Measurements from ENCODE around the gene MTA3.
A peak's percentile ranks its signal among the peaks of the same experiment; 100 is the strongest.

The MTA3 gene

DNA sequence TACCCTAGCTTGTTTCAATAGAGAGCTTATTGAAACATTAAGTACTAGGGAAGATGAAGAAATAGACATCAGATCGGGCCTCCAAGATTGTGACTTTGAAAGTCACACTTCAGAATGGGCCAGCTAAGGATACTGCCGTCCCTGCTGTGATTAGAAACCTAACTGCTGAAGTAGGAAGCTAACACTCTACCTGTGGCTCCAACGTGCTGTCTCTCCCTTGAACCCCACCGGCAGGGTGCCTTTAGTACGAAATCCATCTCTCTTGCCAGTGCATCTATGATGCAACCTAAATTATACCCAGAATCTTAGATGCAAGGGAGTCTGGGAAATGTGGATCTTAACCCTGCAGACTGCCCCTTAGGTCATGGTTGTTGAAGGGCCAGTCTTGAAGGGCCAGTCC lies 116.9 kb downstream of the MTA3 start:
- H3K4me1 ChIP-seq (ENCODE audit: control insufficient read depth in 1 of 2, insufficient read depth in 1 of 2, low read depth in 1 of 2, low read length in 1 of 2) = peaks cover 0 to 3% of the 10 kb centered on the region in 2 experiments
- H3K9me3 ChIP-seq = no peaks in the 10 kb centered on the region
- H3K4me3 ChIP-seq (ENCODE audit: low read depth in 1 of 2, low read length in 1 of 2) = no peak overlapping the region
- no peaks in the 10 kb centered on the region for H3K27me3 ChIP-seq
- no peaks in the 10 kb centered on the region for H3K36me3 ChIP-seq
- H3K27ac ChIP-seq = no peak overlapping the region
- TF ChIP-seq, protein P1, sequence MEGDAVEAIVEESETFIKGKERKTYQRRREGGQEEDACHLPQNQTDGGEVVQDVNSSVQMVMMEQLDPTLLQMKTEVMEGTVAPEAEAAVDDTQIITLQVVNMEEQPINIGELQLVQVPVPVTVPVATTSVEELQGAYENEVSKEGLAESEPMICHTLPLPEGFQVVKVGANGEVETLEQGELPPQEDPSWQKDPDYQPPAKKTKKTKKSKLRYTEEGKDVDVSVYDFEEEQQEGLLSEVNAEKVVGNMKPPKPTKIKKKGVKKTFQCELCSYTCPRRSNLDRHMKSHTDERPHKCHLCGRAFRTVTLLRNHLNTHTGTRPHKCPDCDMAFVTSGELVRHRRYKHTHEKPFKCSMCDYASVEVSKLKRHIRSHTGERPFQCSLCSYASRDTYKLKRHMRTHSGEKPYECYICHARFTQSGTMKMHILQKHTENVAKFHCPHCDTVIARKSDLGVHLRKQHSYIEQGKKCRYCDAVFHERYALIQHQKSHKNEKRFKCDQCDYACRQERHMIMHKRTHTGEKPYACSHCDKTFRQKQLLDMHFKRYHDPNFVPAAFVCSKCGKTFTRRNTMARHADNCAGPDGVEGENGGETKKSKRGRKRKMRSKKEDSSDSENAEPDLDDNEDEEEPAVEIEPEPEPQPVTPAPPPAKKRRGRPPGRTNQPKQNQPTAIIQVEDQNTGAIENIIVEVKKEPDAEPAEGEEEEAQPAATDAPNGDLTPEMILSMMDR (IDR thresholded peaks at IDR 0.05) = no peak

DNA sequence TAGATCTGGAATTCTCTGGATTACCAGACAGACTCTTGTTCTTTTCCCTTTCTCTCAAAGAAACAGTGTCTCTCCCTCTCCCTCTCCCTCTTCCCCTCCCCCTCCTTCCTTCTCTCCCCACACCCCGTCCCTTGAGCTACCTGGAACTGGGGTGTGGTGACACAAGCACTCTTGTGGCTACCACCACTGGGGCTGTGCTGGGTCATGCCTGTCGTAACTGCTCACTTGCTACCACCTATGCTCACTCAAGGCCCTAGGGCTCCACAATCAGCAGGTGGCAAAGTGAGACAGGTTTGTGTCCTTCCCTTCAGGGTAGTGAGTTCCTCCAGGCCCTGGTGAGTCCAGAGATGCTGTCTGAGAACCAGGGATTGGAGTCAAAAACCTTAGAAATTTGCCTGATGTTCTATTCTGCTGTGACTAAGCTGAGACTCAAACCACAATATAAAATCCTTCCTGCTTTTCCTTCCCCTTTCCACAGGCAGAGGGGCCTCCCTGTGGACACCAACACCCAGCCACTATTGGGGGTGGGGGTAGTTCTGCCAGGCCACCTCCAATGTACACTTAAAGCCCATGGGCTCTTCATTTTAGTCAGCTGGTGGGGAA lies 124.7 kb downstream of the MTA3 start:
- no peaks in the 10 kb centered on the region for H3K27me3 ChIP-seq
- no peaks in the 10 kb centered on the region for H3K9me3 ChIP-seq
- H3K4me1 ChIP-seq (ENCODE audit: control insufficient read depth in 1 of 2, insufficient read depth in 1 of 2, low read depth in 1 of 2, low read length in 1 of 2) = peaks cover 35 to 37% of the 10 kb centered on the region in 2 experiments
- peak overlapping the region; percentile 4 to 27 for H3K4me3 ChIP-seq (ENCODE audit: low read depth in 1 of 2, low read length in 1 of 2)
- no peaks in the 10 kb centered on the region for H3K36me3 ChIP-seq
- TF ChIP-seq, protein P1 (IDR thresholded peaks at IDR 0.05) = no peak
- H3K27ac ChIP-seq = peak overlapping the region; percentile 86

DNA sequence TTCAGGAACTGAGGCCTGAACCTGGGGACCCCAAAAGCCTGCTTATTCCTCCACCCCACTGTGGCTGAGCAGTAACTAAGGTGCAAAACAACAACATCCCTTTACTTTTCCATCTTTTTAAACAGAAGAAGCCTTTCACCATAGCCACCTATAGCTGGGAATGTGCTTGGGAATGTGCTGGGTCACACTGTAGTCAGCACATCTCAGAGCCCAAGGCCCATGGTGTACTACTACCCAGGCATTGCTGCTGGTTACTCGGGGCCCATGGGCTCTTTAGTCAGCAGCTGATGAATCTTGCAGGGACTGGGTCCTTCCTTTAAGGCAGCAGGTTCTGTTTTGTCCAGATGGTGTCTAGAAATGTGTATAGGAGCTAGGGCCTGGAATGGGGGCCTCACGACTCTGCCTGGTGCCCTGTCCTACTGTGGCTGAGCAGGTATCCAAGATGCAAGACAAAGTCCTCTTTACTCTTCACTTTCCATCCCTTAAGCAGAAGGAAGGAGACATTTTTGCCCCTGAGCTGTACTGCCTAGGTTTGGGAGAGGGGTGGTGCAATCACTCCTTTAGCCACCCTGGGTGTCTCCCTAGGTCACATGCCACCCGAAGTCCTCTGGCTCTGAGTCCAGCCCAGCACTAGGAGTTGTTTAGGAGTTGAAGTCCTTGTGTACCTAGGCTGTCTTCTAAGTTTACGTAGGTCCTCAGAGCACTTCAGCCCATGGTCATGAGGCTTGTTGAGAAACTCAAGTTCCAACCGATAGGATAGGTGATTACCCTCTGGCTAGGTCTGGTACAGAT lies 125.5 kb downstream of the MTA3 start:
- TF ChIP-seq, protein P1 (IDR thresholded peaks at IDR 0.05) = no peak
- peaks cover 35 to 37% of the 10 kb centered on the region in 2 experiments for H3K4me1 ChIP-seq (ENCODE audit: control insufficient read depth in 1 of 2, insufficient read depth in 1 of 2, low read depth in 1 of 2, low read length in 1 of 2)
- peak overlapping the region; percentile 86 for H3K27ac ChIP-seq
- peak overlapping the region in 1 of 2 experiments; percentile 27 for H3K4me3 ChIP-seq (ENCODE audit: low read depth in 1 of 2, low read length in 1 of 2)
- no peaks in the 10 kb centered on the region for H3K36me3 ChIP-seq
- H3K27me3 ChIP-seq = no peaks in the 10 kb centered on the region
- H3K9me3 ChIP-seq = no peaks in the 10 kb centered on the region

DNA sequence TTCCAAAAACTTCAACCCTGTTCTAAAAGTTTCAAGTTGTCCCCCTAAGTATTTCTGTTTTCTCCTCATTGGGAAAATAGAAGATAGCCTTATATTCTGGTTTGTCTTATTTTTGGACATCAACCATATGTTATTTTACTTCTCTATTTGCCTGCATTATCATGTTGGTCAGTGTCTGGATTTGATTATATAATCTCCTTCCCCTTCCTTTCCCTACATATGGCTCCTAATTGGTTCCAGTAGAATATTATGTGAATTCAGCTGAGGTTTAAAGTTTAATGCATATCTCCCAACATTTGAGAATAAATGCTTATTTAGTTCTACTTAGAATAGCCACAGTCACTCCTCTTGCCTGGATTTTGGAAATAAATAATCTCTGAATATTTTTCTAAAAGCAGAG lies 128.6 kb downstream of the MTA3 start:
- no peaks in the 10 kb centered on the region for H3K36me3 ChIP-seq
- no peaks in the 10 kb centered on the region for H3K9me3 ChIP-seq
- TF ChIP-seq, protein P1 (IDR thresholded peaks at IDR 0.05) = no peak
- no peak overlapping the region for H3K4me3 ChIP-seq (ENCODE audit: low read depth in 1 of 2, low read length in 1 of 2)
- no peaks in the 10 kb centered on the region for H3K27me3 ChIP-seq
- peaks cover 25 to 26% of the 10 kb centered on the region in 2 experiments for H3K4me1 ChIP-seq (ENCODE audit: control insufficient read depth in 1 of 2, insufficient read depth in 1 of 2, low read depth in 1 of 2, low read length in 1 of 2)
- no peak overlapping the region for H3K27ac ChIP-seq

DNA sequence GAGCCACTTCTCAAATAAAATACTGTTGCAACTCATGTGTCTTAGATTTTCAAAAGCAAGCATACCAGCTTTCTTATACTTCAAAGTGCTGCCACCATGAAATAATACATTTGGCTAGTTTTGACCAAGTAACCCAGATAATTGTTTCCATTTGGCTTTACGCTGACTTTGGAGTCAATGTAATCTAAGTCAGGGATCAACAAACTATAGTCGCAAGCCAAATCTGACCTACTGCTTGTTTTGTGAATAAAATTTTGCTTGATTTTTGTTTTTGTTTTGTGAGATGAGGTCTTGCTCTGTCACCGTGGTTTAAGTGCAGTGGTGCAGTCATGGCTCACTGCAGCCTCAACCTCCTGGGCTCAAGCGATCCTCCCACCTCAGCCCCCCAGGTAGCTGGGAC lies 130.5 kb downstream of the MTA3 start:
- Histone ChIP-seq H3K27ac (no peak overlapping the region), H3K9me3 (no peaks in the 10 kb centered on the region), H3K4me1 (ENCODE audit: control insufficient read depth in 1 of 2, insufficient read depth in 1 of 2, low read depth in 1 of 2, low read length in 1 of 2) (peaks cover 6% of the 10 kb centered on the region in 2 experiments), H3K4me3 (ENCODE audit: low read depth in 1 of 2, low read length in 1 of 2) (no peak overlapping the region), H3K36me3 (no peaks in the 10 kb centered on the region), H3K27me3 (no peaks in the 10 kb centered on the region)
- TF ChIP-seq, protein P1 (IDR thresholded peaks at IDR 0.05) = no peak
